ENCODE results near the gene SUFU. TPM values are rescaled to one million over a fixed set of nuclear protein-coding genes. Genes with fewer than 3 reads are reported as not detected.
"Not testable (repeated sequence)": the region's sequence is repeated elsewhere in the genome, so short reads cannot be mapped to it uniquely, and the experiment has no call there.

SUFU gene
- 10.9 TPM for polyA plus RNA-seq (2013, experiment 1 of 2; ENCODE audit: insufficient read length)
- polyA plus RNA-seq (2013, experiment 2 of 2; ENCODE audit: insufficient read length), result 10.5 TPM

- DNase-seq, result peak; percentile 99
Observed at GRCh38 chr10:102503264-102504178, at the start of gene SUFU. SUFU (plus strand) TSS chr10:102503972; CDS start chr10:102504153, 181 bp downstream.

GRCh38 chr10:102454662-102455487 is 48.9 kb upstream of the SUFU start:
- not testable (repeated sequence) for DNase-seq

- peak; percentile 85 for DNase-seq
Observed at GRCh38 chr10:102455893-102456471, 47.8 kb upstream of the SUFU start.

- DNase-seq, result no peak
Observed at GRCh38 chr10:102457591-102458150, 46.1 kb upstream of the SUFU start.

DNA sequence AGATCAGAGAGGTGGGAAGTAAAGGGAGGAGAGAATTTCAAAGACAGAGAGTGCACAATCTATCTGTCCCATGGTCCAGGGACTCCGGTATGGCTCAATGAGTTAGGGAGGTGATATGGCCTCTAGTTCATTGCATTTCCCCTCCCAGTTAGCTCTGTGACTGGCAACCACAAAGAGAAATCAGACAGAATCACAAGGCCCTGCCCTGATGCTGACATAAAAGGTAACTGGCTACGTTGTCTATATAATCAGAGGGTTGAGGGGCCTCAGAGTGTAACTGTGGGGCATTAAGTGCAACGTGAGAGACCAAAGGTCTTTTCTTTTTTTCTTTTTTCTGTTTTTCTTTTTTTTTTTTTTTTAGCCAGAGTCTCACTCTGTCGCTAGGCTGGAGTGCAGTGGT is 45.1 kb upstream of the SUFU start:
- no peak for DNase-seq

DNA sequence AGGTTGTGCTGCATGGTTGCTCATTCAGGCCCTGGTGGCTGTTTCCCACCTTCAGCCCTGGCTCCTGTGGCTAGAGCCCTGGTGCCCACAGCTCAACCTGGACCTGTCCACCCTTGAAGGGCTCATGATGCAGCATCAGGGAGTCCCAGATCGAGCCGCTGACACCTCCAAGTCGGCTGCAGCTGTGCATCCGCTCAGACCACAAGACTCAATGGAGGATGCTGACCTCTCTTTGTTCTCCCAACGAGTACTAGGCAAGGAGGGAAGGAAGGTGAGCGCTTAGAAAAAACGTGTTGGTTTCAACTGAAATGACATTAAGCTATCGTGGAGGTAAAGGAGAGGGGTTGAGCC is 43.0 kb upstream of the SUFU start:
- no peak for DNase-seq

- peak; percentile 76 for DNase-seq
Observed at GRCh38 chr10:102461187-102462054, 42.4 kb upstream of the SUFU start.

GRCh38 chr10:102462512-102463054 is 41.2 kb upstream of the SUFU start:
- DNase-seq, result no peak

DNA sequence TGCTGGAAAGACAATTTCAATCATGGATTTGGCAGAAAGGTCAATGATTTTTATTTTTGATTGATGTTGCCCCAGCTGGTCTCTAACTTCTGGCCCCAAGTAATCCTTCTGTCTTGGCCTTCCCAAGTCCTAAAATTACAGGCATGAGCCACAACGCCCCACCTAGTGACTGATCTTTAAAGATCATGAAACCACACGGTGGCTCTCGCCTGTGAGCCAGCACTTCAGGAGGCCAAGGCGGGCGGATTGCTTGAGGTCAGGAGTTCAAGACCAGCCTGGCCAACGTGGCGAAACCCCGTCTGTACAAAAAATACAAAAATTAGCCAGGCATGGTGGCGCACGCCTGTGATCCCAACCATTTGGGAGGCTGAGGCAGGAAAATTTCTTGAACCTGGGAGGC is 39.8 kb upstream of the SUFU start:
- no peak for DNase-seq

- DNase-seq, result no peak
Observed at GRCh38 chr10:102465466-102465865, 38.3 kb upstream of the SUFU start.

- no peak for DNase-seq
Observed at GRCh38 chr10:102467318-102467717, 36.5 kb upstream of the SUFU start.

GRCh38 chr10:102467971-102468438 is 35.8 kb upstream of the SUFU start:
- no peak for DNase-seq

- DNase-seq, result no peak
Observed at GRCh38 chr10:102468683-102469082, 35.1 kb upstream of the SUFU start.

DNA sequence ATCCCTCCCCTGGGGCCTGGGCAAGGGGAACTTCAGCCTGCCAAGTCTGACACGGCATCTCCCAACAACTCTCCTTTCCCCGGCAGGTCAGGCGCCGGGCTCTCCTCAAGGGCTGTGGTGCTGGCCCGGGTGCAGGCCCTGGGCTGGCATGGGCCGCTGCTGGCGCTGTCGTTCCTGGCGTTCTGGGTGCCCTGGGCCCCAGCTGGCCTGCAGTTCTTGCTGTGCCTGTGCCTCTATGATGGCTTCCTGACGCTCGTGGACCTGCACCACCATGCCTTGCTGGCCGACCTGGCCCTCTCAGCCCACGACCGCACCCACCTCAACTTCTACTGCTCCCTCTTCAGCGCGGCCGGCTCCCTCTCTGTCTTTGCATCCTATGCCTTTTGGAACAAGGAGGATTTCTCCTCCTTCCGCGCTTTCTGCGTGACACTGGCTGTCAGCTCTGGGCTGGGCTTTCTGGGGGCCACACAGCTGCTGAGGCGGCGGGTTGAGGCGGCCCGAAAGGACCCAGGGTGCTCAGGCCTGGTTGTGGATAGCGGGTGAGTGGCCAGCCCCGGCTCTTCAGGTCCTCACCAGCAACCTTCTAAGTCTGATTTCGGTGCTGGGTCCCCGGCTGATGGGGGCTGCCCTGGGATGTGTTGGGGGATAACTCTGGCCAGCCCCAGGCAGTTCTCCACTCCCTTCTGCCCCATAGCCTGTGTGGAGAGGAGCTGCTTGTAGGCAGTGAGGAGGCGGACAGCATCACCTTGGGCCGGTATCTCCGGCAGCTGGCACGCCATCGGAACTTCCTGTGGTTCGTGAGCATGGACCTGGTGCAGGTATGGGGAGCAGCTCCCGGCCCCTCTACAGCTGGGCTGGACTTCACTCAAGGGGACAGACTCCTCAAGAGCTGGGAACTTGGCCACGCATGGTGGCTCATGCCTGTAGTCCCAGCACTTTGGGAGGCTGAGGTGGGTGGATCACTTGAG is 32.9 kb upstream of the SUFU start:
- DNase-seq, result no peak

DNA sequence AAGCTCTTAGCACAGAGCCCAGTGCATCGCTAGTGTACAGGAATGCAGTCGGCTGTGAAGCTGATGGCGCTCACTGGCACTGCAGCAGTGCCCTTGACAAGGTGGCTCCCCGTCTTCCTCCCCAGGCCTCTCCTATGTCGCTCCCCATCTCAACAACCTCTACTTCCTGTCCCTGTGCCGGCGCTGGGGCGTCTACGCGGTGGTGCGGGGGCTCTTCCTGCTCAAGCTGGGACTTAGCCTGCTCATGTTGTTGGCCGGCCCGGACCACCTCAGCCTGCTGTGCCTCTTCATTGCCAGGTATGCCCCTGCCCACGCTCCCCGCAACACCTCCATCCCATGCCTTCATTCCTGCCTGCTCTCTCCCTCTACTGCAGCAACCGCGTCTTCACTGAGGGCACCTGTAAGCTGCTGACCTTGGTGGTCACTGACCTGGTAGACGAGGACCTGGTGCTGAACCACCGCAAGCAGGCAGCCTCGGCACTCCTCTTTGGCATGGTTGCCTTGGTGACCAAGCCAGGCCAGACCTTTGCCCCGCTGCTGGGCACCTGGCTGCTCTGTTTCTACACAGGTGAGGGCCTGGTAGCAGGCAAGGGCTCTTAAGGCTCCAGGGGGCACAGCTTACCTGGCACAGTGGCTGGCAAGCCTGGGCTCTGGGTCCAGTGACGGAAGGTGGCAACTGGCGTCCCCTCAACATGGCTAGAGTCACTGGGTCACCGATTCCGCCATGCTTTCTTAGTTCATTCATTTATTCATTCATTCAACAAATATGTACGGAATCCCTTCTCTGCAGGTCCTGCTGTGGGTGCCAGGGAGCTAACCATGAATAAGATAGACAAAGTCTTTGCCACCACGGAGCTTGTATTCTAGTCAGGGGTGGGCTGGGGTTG is 30.1 kb upstream of the SUFU start:
- no peak for DNase-seq

- no peak for DNase-seq
Observed at GRCh38 chr10:102475451-102476040, 28.2 kb upstream of the SUFU start.

- DNase-seq, result no peak
Observed at GRCh38 chr10:102476466-102477141, 27.2 kb upstream of the SUFU start.

DNA sequence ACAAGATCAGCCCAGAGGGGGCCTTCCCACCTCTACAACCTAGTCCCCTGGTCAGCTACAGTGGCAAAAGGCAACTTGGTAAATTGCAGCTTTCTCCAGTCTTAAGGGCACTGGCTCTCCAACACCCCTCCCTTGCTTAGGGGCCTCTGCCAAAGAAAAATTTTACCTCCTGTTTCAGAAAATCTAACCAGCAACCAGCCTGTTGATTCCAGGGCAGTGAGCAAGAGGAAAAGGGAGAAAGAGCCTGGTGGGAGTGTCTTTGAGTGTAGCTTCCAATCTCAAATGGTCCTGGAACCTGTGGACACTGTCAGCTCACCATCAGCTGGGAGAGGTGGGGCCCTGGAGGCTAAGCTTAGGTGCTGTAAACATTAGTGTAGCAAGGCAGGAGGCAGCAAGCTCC is 24.1 kb upstream of the SUFU start:
- no peak for DNase-seq

Measured in fibroblast of skin of scalp (primary cell).